Colonic mucosa (tissue), 4 donors: Measurements from ENCODE around the gene BRIX1. TPM values are rescaled to one million over a fixed set of nuclear protein-coding genes. Genes with fewer than 3 reads are reported as not detected.

Experiments
- DNase-seq: peaks from one replicate; pipeline ENCODE4 v3.0.0-alpha.2; 2020
- H3K27ac ChIP-seq: fragments of 200-600 bp; one replicate; pipeline ENCODE4 v1.8.0; 2021
- H3K27me3 ChIP-seq: fragments of 200-600 bp; one replicate; pipeline ENCODE4 v1.8.0; 2021
- H3K36me3 ChIP-seq: fragments of 200-600 bp; one replicate; pipeline ENCODE4 v1.8.0; 2021
- H3K4me1 ChIP-seq: fragments of 200-600 bp; one replicate; pipeline ENCODE4 v1.8.0; 2021; ENCODE audit warnings: mild to moderate bottlenecking
- H3K4me3 ChIP-seq: fragments of 200-600 bp; one replicate; pipeline ENCODE4 v1.8.0; 2021
- H3K9ac ChIP-seq, 2 donors: one replicate each; pipeline ENCODE4 v1.7.0; 2013; ENCODE audit warnings: control low read depth in 2 of 2, low read depth in 2 of 2, low read length in 2 of 2
- H3K9me3 ChIP-seq: fragments of 200-600 bp; one replicate; pipeline ENCODE4 v1.8.0; 2021
- intact Hi-C: fragments of 100-400 bp; cut with DNase I; formaldehyde crosslinking; loops from one replicate; pipeline ENCODE4 v1.14.1; 2022
- total RNA-seq, 2 donors: library from RNA; stranded (reverse); fragmentation: NEBNext Ultra II Directional in 1 of 2; extraction: Animal tissue kit (Norgen Biotek cat#: 25700) in 1 of 2; gene quantifications; one replicate each; pipeline ENCODE4 v1.2.1, GENCODE V29; 2021
- TF ChIP-seq, protein P1 (sequence below): fragments of 200-600 bp; IDR thresholded peaks from one replicate; pipeline ENCODE4 v1.8.0; 2022; ENCODE audit warnings: antibody characterized with exemption, mild to moderate bottlenecking
- donor health status: healthy.
- donor health status: DM: no; HTN: no; CAD: no.
- donor health status: DM: no; HTN: no; CAD: no.

BRIX1 gene
- 10 to 100 TPM; 13.6 to 22.6 TPM for total RNA-seq

- H3K27me3 ChIP-seq: no peaks in the 10 kb centered on the region
- peak; percentile 97 for DNase-seq
- peak within 1 kb of the TSS; percentile 99 for H3K4me3 ChIP-seq
- H3K9me3 ChIP-seq: no peaks in the 10 kb centered on the region
- no peaks in the 10 kb centered on the region for H3K36me3 ChIP-seq
- intact Hi-C loops: no loop called here
- TF ChIP-seq, protein P1, sequence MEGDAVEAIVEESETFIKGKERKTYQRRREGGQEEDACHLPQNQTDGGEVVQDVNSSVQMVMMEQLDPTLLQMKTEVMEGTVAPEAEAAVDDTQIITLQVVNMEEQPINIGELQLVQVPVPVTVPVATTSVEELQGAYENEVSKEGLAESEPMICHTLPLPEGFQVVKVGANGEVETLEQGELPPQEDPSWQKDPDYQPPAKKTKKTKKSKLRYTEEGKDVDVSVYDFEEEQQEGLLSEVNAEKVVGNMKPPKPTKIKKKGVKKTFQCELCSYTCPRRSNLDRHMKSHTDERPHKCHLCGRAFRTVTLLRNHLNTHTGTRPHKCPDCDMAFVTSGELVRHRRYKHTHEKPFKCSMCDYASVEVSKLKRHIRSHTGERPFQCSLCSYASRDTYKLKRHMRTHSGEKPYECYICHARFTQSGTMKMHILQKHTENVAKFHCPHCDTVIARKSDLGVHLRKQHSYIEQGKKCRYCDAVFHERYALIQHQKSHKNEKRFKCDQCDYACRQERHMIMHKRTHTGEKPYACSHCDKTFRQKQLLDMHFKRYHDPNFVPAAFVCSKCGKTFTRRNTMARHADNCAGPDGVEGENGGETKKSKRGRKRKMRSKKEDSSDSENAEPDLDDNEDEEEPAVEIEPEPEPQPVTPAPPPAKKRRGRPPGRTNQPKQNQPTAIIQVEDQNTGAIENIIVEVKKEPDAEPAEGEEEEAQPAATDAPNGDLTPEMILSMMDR: no peak
- H3K9ac ChIP-seq: peak within 1 kb of the TSS; percentile 75 to 95
- peaks cover 20% of the 10 kb centered on the region for H3K4me1 ChIP-seq
- H3K27ac ChIP-seq: peak within 1 kb of the TSS; percentile 93
Measured at GRCh38 chr5:34915139-34915855, at the start of gene BRIX1, which contains the start of gene RAD1. BRIX1 (plus strand) TSS chr5:34915711; CDS start chr5:34915739, 28 bp downstream. RAD1 (minus strand) TSS chr5:34915504; CDS start chr5:34914892, 612 bp downstream.

DNA sequence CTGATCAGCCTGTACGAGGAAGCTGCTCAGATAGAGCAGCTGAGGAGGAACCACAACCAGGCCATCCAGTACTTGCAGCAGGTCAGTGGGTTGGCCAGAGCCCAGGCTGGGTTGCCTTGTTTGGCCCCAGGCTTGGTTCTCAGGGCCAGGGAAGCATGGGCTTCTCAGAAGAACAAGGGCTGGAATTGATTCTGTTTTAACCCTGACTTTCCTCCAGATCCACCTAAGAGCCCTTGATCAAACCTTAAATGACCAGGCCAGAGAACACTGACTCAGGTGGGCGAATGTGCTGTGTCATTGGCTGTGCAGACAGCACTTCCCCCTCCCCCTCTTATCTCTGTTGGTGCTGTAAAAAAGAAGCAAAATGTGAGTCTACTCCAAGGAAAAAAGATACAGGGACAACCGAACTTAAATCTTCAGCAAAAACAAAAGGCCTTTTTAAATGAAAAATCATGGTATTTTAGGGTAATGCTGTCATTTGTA is 48.5 kb upstream of the BRIX1 start:
- H3K4me1 ChIP-seq: no peaks in the 10 kb centered on the region
- no peak for DNase-seq
- H3K9ac ChIP-seq: no peak overlapping the region
- H3K9me3 ChIP-seq: no peaks in the 10 kb centered on the region
- no peaks in the 10 kb centered on the region for H3K36me3 ChIP-seq
- H3K27me3 ChIP-seq: no peaks in the 10 kb centered on the region
- no peak overlapping the region for H3K27ac ChIP-seq
- intact Hi-C loops: no loop called here
- TF ChIP-seq, protein P1: no peak
- no peak overlapping the region for H3K4me3 ChIP-seq

- H3K27ac ChIP-seq: no peak overlapping the region
- H3K9ac ChIP-seq: no peak overlapping the region
- H3K9me3 ChIP-seq: no peaks in the 10 kb centered on the region
- DNase-seq: no peak
- TF ChIP-seq, protein P1: no peak
- no peaks in the 10 kb centered on the region for H3K4me1 ChIP-seq
- H3K36me3 ChIP-seq: no peaks in the 10 kb centered on the region
- H3K27me3 ChIP-seq: no peaks in the 10 kb centered on the region
- no peak overlapping the region for H3K4me3 ChIP-seq
- intact Hi-C loops: no loop called here
Measured at GRCh38 chr5:34867660-34868059, 47.9 kb upstream of the BRIX1 start.

DNA sequence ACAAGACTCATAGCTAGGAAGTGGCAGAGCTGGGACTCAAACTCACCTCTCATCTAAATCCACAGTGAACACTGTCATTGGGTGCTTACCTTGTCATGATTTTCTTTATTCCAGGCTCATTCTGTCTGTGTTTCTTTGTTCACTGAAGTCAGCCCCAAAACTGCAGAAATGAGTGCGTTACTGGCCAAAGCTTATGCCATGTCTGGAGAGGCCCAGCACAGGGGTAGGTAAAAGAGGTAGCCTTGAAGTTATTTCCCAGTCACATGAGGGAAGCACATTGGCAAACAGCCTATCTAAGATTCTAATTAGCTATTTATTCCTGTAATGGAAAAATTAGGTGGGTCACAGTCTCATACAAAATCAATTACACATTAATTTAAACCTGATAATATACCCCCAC is 46.7 kb upstream of the BRIX1 start:
- no peaks in the 10 kb centered on the region for H3K9me3 ChIP-seq
- intact Hi-C loops: no loop called here
- H3K4me1 ChIP-seq: no peaks in the 10 kb centered on the region
- no peak overlapping the region for H3K4me3 ChIP-seq
- no peak for DNase-seq
- TF ChIP-seq, protein P1: no peak
- no peaks in the 10 kb centered on the region for H3K36me3 ChIP-seq
- H3K27me3 ChIP-seq: no peaks in the 10 kb centered on the region
- no peak overlapping the region for H3K27ac ChIP-seq
- no peak overlapping the region for H3K9ac ChIP-seq

- no peaks in the 10 kb centered on the region for H3K36me3 ChIP-seq
- no peak overlapping the region for H3K4me3 ChIP-seq
- H3K4me1 ChIP-seq: no peaks in the 10 kb centered on the region
- no peaks in the 10 kb centered on the region for H3K9me3 ChIP-seq
- no peak overlapping the region for H3K27ac ChIP-seq
- TF ChIP-seq, protein P1: no peak
- no peak for DNase-seq
- intact Hi-C loops: no loop called here
- no peak overlapping the region for H3K9ac ChIP-seq
- no peaks in the 10 kb centered on the region for H3K27me3 ChIP-seq
Measured at GRCh38 chr5:34869256-34869655, 46.3 kb upstream of the BRIX1 start.
